PC-9 (cell line): ENCODE measurements around the gene COX4I2.
"Not testable (repeated sequence)": the region's sequence is repeated elsewhere in the genome, so short reads cannot be mapped to it uniquely, and the experiment has no call there.

Experiments used
- CTCF ChIP-seq: fragments of 200-600 bp; sonication (generic); conservative IDR thresholded peaks from 2 replicates; pipeline ENCODE4 v1.6.1; 2017; ENCODE audit warnings: mixed run types, antibody characterized with exemption, mild to moderate bottlenecking, moderate library complexity
- EZH2 ChIP-seq: fragments of 200-600 bp; sonication (generic); IDR thresholded peaks from 2 replicates; pipeline ENCODE4 v1.8.0; 2017; ENCODE audit warnings: antibody characterized with exemption, low read depth

GRCh38 chr20:31628057-31628456, 9.7 kb upstream of the COX4I2 start:
- TF ChIP-seq EZH2, CTCF: not testable (repeated sequence)
